HL-60 (cell line): ENCODE measurements around the gene PDE4C.

Experiments used
- GABPA ChIP-seq: IDR thresholded peaks from 2 replicates; pipeline ENCODE4 v1.6.1; 2012; ENCODE audit warnings: low read depth
- POLR2AphosphoS5 ChIP-seq: IDR thresholded peaks from 2 replicates; pipeline ENCODE4 v1.6.1; 2012; ENCODE audit warnings: low read depth
- TF ChIP-seq, protein P1 (sequence below): IDR thresholded peaks from one replicate; pipeline ENCODE4 v1.5.1; 2011; ENCODE audit warnings: low read length, control low read depth, inconsistent platforms; ENCODE audit not compliant: insufficient read depth

DNA sequence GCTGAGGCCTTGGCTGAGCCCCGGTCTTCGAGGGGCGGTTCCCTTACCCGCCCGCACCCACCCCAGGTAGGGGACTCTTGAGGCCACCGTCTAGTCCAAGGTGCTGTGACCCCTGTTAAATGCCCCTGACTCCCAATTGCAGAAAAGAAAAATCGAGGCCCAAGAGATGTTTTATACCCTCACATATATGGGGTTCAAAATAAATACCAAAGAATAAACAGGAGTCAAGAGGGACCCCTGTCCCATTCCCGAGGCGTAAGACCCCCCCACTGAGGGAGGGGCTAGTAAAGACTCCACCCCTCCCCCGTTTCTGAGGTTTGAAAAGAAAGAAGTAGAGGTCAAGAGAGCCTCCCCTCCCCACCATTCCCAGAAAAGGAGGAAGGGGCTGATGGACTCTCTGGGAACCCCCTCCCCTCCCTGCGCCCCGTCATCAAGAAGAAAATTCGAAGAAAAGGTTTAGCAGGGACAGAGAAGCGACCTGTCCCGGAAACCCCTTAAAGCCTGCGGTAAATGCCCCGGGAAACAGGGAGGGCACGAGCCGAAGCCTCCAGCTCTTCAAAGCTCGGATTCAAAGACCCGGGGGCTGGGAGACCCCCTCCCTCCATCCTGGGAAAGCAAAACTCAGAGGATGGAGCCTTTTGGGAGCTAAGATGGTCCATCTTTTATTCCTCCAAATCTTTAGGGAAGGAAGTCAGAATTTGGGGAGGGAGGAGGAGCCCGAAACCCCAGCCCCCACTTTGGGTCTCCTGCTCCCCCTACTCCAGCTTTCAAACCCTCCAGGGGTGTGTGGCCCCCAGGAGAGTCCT, 21.6 kb downstream of the PDE4C start:
- TF ChIP-seq GABPA (no peak), POLR2AphosphoS5 (no peak)
- TF ChIP-seq, protein P1, sequence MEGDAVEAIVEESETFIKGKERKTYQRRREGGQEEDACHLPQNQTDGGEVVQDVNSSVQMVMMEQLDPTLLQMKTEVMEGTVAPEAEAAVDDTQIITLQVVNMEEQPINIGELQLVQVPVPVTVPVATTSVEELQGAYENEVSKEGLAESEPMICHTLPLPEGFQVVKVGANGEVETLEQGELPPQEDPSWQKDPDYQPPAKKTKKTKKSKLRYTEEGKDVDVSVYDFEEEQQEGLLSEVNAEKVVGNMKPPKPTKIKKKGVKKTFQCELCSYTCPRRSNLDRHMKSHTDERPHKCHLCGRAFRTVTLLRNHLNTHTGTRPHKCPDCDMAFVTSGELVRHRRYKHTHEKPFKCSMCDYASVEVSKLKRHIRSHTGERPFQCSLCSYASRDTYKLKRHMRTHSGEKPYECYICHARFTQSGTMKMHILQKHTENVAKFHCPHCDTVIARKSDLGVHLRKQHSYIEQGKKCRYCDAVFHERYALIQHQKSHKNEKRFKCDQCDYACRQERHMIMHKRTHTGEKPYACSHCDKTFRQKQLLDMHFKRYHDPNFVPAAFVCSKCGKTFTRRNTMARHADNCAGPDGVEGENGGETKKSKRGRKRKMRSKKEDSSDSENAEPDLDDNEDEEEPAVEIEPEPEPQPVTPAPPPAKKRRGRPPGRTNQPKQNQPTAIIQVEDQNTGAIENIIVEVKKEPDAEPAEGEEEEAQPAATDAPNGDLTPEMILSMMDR: no peak
